ENCODE results near the gene HUWE1. TPM values are rescaled to one million over a fixed set of nuclear protein-coding genes. Genes with fewer than 3 reads are reported as not detected.
"Not testable (repeated sequence)": the region's sequence is repeated elsewhere in the genome, so short reads cannot be mapped to it uniquely, and the experiment has no call there.

HUWE1 gene
- total RNA-seq, 4 donors from 2014 or later, result 65.1 to 104 (median 84.7) TPM

GRCh38 chrX:53724872-53725271, 38.4 kb upstream of the HUWE1 start:
- Histone ChIP-seq H3K27ac (no peak overlapping the region), H3K36me3 (no peaks in the 10 kb centered on the region), H3K4me3 (no peak overlapping the region), H3K27me3 (no peaks in the 10 kb centered on the region), H3K4me1 (no peaks in the 10 kb centered on the region), H3K9me3 (no peaks in the 10 kb centered on the region)
- TF ChIP-seq, protein P1, sequence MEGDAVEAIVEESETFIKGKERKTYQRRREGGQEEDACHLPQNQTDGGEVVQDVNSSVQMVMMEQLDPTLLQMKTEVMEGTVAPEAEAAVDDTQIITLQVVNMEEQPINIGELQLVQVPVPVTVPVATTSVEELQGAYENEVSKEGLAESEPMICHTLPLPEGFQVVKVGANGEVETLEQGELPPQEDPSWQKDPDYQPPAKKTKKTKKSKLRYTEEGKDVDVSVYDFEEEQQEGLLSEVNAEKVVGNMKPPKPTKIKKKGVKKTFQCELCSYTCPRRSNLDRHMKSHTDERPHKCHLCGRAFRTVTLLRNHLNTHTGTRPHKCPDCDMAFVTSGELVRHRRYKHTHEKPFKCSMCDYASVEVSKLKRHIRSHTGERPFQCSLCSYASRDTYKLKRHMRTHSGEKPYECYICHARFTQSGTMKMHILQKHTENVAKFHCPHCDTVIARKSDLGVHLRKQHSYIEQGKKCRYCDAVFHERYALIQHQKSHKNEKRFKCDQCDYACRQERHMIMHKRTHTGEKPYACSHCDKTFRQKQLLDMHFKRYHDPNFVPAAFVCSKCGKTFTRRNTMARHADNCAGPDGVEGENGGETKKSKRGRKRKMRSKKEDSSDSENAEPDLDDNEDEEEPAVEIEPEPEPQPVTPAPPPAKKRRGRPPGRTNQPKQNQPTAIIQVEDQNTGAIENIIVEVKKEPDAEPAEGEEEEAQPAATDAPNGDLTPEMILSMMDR (IDR thresholded peaks at IDR 0.05), result no peak
- TF ChIP-seq EP300 (IDR thresholded peaks at IDR 0.05; ENCODE audit: low read depth), result no peak
- no peak for TF ChIP-seq POLR2AphosphoS5 (IDR thresholded peaks at IDR 0.05)
- TF ChIP-seq POLR2A (IDR thresholded peaks at IDR 0.05), result no peak
- DNase-seq, result no peak
- in situ Hi-C loops (cut with MboI; ENCODE audit: low pct_ligation_motif_present in 1 of 4, low pct_unique_long_range_greater_than_20kb in 1 of 4, low sequenced_read_pairs in 3 of 4) (loop anchor here in 1 of 4 donors (25.0 kb wide), 1 partner anchor 112 kb away; no protein-coding TSS in a partner anchor), intact Hi-C loops (cut with DNase I; ENCODE audit: low total_unique reads) (no loop called here)
- 65% methylated on average over 5 of the region's 5 CpGs; no CpG with 5 or more reads in 1 of the 2 donors for WGBS, 2 donors (ENCODE audit: low coverage in 1 of 2)

DNA sequence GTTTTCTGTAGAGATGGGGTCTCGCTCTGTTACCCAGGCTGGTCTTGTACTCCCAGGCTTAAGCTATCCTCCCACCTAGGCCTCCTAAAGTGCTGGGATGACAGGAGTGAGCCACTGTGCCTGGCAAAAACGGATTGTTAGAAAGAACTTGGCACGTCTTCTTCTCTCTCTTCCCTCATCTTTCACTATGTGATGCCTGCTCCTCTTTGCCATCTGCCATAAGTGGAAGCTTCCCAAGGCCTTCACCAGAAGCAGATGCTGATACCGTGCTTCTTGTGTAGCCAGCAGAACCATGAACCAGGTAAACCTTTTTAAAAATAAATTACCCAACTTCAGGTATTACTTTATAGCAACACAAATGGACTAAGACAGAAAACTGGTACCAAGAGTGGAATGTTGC, 36.9 kb upstream of the HUWE1 start:
- TF ChIP-seq, protein P1 (IDR thresholded peaks at IDR 0.05), result no peak
- TF ChIP-seq POLR2A (IDR thresholded peaks at IDR 0.05) (no peak), EP300 (IDR thresholded peaks at IDR 0.05; ENCODE audit: low read depth) (no peak), POLR2AphosphoS5 (IDR thresholded peaks at IDR 0.05) (no peak)
- no peaks in the 10 kb centered on the region for H3K9me3 ChIP-seq
- H3K36me3 ChIP-seq, result no peaks in the 10 kb centered on the region
- DNase-seq, result no peak
- intact Hi-C loops (cut with DNase I; ENCODE audit: low total_unique reads), result no loop called here
- H3K27me3 ChIP-seq, result no peaks in the 10 kb centered on the region
- H3K27ac ChIP-seq, result no peak overlapping the region
- H3K4me1 ChIP-seq, result no peaks in the 10 kb centered on the region
- in situ Hi-C loops (cut with MboI; ENCODE audit: low pct_ligation_motif_present in 1 of 4, low pct_unique_long_range_greater_than_20kb in 1 of 4, low sequenced_read_pairs in 3 of 4), result loop anchor here in 1 of 4 donors (25.0 kb wide), 1 partner anchor 114 kb away; no protein-coding TSS in a partner anchor
- 79 to 100% methylated on average over 1 to 4 of the region's 4 CpGs for WGBS, 2 donors (ENCODE audit: low coverage in 1 of 2)
- H3K4me3 ChIP-seq, result no peak overlapping the region

DNA sequence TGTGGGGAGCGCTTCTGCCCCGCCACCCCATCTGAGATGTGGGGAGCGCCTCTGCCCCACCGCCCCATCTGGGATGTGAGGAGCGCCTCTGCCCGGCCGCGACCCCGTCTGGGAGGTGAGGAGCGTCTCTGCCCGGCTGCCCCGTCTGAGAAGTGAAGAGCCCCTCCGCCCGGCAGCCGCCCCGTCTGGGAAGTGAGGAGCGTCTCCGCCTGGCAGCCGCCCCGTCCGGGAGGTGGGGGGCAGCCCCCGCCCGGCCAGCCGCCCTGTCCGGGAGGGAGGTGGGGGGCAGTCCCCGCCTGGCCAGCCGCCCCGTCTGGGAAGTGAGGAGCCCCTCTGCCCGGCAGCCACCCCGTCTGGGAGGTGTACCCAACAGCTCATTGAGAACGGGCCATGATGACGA, 35.1 kb upstream of the HUWE1 start:
- H3K27ac ChIP-seq; H3K4me1 ChIP-seq; H3K27me3 ChIP-seq; H3K9me3 ChIP-seq; intact Hi-C loops (cut with DNase I; ENCODE audit: low total_unique reads); H3K4me3 ChIP-seq; DNase-seq; H3K36me3 ChIP-seq: not testable (repeated sequence)
- in situ Hi-C loops (cut with MboI; ENCODE audit: low pct_ligation_motif_present in 1 of 4, low pct_unique_long_range_greater_than_20kb in 1 of 4, low sequenced_read_pairs in 3 of 4), result loop anchor here in 1 of 4 donors (25.0 kb wide), 1 partner anchor 116 kb away; no protein-coding TSS in a partner anchor
- 95% methylated on average over 16 of the region's 32 CpGs; no CpG with 5 or more reads in 1 of the 2 donors for WGBS, 2 donors (ENCODE audit: low coverage in 1 of 2)

- H3K27ac ChIP-seq; intact Hi-C loops (cut with DNase I; ENCODE audit: low total_unique reads); H3K4me1 ChIP-seq; H3K9me3 ChIP-seq; DNase-seq; H3K27me3 ChIP-seq; H3K36me3 ChIP-seq; H3K4me3 ChIP-seq: not testable (repeated sequence)
- in situ Hi-C loops (cut with MboI; ENCODE audit: low pct_ligation_motif_present in 1 of 4, low pct_unique_long_range_greater_than_20kb in 1 of 4, low sequenced_read_pairs in 3 of 4), result loop anchor here in 1 of 4 donors (25.0 kb wide), 1 partner anchor 118 kb away; no protein-coding TSS in a partner anchor
- 89% methylated on average over 7 of the region's 7 CpGs; no CpG with 5 or more reads in 1 of the 2 donors for WGBS, 2 donors (ENCODE audit: low coverage in 1 of 2)
Observed at GRCh38 chrX:53719666-53720065, 33.1 kb upstream of the HUWE1 start.

GRCh38 chrX:53718073-53718472, 31.6 kb upstream of the HUWE1 start:
- no peak for DNase-seq
- H3K9me3 ChIP-seq, result no peaks in the 10 kb centered on the region
- no peak overlapping the region for H3K27ac ChIP-seq
- H3K4me3 ChIP-seq, result no peak overlapping the region
- TF ChIP-seq POLR2A (IDR thresholded peaks at IDR 0.05) (no peak), POLR2AphosphoS5 (IDR thresholded peaks at IDR 0.05) (no peak), EP300 (IDR thresholded peaks at IDR 0.05; ENCODE audit: low read depth) (no peak)
- TF ChIP-seq, protein P1 (IDR thresholded peaks at IDR 0.05), result no peak
- no peaks in the 10 kb centered on the region for H3K36me3 ChIP-seq
- in situ Hi-C loops (cut with MboI; ENCODE audit: low pct_ligation_motif_present in 1 of 4, low pct_unique_long_range_greater_than_20kb in 1 of 4, low sequenced_read_pairs in 3 of 4) (loop anchor here in 1 of 4 donors (25.0 kb wide), 1 partner anchor 119 kb away; no protein-coding TSS in a partner anchor), intact Hi-C loops (cut with DNase I; ENCODE audit: low total_unique reads) (no loop called here)
- no peaks in the 10 kb centered on the region for H3K27me3 ChIP-seq
- H3K4me1 ChIP-seq, result no peaks in the 10 kb centered on the region

Measured in transverse colon (tissue), 4 donors.